ENCODE measurements around the gene AK9.

GRCh38 chr6:109720311-109720710 lies 29.3 kb upstream of the AK9 start:
- TF ChIP-seq CHD2 (IDR thresholded peaks at IDR 0.05; ENCODE audit: low read length) (no peak), POLR2AphosphoS5 (IDR thresholded peaks at IDR 0.05; ENCODE audit: low read depth, low read length) (no peak), MAX (IDR thresholded peaks at IDR 0.05) (no peak), TAF1 (IDR thresholded peaks at IDR 0.05; ENCODE audit: low read depth, low read length) (no peak), HDAC6 (IDR thresholded peaks at IDR 0.05; ENCODE audit: low read depth, low read length) (no peak), CREB1 (IDR thresholded peaks at IDR 0.05) (no peak), YY1 (IDR thresholded peaks at IDR 0.05; ENCODE audit: low read depth, low read length) (no peak), JUND (IDR thresholded peaks at IDR 0.05; ENCODE audit: low read length) (no peak), SP1 (IDR thresholded peaks at IDR 0.05; ENCODE audit: low read depth, low read length) (no peak), EZH2 (IDR thresholded peaks at IDR 0.05; ENCODE audit: low read depth, low read length, severe bottlenecking) (no peak), BRCA1 (IDR thresholded peaks at IDR 0.05; ENCODE audit: low read depth, low read length) (no peak)
- TF ChIP-seq, protein P1, sequence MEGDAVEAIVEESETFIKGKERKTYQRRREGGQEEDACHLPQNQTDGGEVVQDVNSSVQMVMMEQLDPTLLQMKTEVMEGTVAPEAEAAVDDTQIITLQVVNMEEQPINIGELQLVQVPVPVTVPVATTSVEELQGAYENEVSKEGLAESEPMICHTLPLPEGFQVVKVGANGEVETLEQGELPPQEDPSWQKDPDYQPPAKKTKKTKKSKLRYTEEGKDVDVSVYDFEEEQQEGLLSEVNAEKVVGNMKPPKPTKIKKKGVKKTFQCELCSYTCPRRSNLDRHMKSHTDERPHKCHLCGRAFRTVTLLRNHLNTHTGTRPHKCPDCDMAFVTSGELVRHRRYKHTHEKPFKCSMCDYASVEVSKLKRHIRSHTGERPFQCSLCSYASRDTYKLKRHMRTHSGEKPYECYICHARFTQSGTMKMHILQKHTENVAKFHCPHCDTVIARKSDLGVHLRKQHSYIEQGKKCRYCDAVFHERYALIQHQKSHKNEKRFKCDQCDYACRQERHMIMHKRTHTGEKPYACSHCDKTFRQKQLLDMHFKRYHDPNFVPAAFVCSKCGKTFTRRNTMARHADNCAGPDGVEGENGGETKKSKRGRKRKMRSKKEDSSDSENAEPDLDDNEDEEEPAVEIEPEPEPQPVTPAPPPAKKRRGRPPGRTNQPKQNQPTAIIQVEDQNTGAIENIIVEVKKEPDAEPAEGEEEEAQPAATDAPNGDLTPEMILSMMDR (IDR thresholded peaks at IDR 0.05; ENCODE audit: control extremely low read depth in 1 of 3, insufficient read depth in 1 of 3, low read depth in 1 of 3, low read length in 3 of 3), result no peak
- TF ChIP-seq, protein P2, sequence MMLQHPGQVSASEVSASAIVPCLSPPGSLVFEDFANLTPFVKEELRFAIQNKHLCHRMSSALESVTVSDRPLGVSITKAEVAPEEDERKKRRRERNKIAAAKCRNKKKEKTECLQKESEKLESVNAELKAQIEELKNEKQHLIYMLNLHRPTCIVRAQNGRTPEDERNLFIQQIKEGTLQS (IDR thresholded peaks at IDR 0.05; ENCODE audit: insufficient read depth, low read depth, low read length), result no peak
- TF ChIP-seq, protein P3, sequence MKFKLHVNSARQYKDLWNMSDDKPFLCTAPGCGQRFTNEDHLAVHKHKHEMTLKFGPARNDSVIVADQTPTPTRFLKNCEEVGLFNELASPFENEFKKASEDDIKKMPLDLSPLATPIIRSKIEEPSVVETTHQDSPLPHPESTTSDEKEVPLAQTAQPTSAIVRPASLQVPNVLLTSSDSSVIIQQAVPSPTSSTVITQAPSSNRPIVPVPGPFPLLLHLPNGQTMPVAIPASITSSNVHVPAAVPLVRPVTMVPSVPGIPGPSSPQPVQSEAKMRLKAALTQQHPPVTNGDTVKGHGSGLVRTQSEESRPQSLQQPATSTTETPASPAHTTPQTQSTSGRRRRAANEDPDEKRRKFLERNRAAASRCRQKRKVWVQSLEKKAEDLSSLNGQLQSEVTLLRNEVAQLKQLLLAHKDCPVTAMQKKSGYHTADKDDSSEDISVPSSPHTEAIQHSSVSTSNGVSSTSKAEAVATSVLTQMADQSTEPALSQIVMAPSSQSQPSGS (IDR thresholded peaks at IDR 0.05; ENCODE audit: low read length), result no peak
